IPS-18a (cell line): ENCODE results near the gene BCHE.

Experiments used
- H3K27ac ChIP-seq: one replicate; pipeline ENCODE4 v1.5.1; 2013; ENCODE audit warnings: low read length
- H3K27me3 ChIP-seq: one replicate; pipeline ENCODE4 v1.6.1; 2013; ENCODE audit warnings: mild to moderate bottlenecking, low read length; ENCODE audit not compliant: control insufficient read depth, insufficient read depth
- H3K36me3 ChIP-seq: one replicate; pipeline ENCODE4 v1.6.1; 2013; ENCODE audit warnings: low read depth, low read length; ENCODE audit not compliant: control insufficient read depth
- H3K4me1 ChIP-seq: one replicate; pipeline ENCODE4 v1.6.1; 2013; ENCODE audit warnings: low read depth, low read length; ENCODE audit not compliant: control insufficient read depth
- H3K4me3 ChIP-seq: one replicate; pipeline ENCODE4 v1.5.1; 2013; ENCODE audit warnings: low read length
- H3K9ac ChIP-seq: one replicate; pipeline ENCODE4 v1.6.1; 2013; ENCODE audit warnings: mild to moderate bottlenecking, low read length, moderate library complexity
- H3K9me3 ChIP-seq: one replicate; pipeline ENCODE4 v1.6.1; 2013; ENCODE audit warnings: low read depth, low read length; ENCODE audit not compliant: control insufficient read depth

The BCHE gene

GRCh38 chr3:165852711-165853110 is 15.5 kb upstream of the BCHE start:
- H3K4me3 ChIP-seq = no peak overlapping the region
- H3K9me3 ChIP-seq = no peaks in the 10 kb centered on the region
- H3K9ac ChIP-seq = no peak overlapping the region
- no peaks in the 10 kb centered on the region for H3K27me3 ChIP-seq
- H3K36me3 ChIP-seq = no peaks in the 10 kb centered on the region
- H3K27ac ChIP-seq = no peak overlapping the region
- H3K4me1 ChIP-seq = no peaks in the 10 kb centered on the region

GRCh38 chr3:165852191-165852590 is 15.0 kb upstream of the BCHE start:
- H3K9me3 ChIP-seq = no peaks in the 10 kb centered on the region
- H3K9ac ChIP-seq = no peak overlapping the region
- H3K36me3 ChIP-seq = no peaks in the 10 kb centered on the region
- no peak overlapping the region for H3K4me3 ChIP-seq
- H3K27me3 ChIP-seq = no peaks in the 10 kb centered on the region
- no peaks in the 10 kb centered on the region for H3K4me1 ChIP-seq
- H3K27ac ChIP-seq = no peak overlapping the region

GRCh38 chr3:165846056-165846455 is 8.8 kb upstream of the BCHE start:
- Histone ChIP-seq H3K9ac (no peak overlapping the region), H3K9me3 (no peaks in the 10 kb centered on the region), H3K36me3 (no peaks in the 10 kb centered on the region), H3K27me3 (no peaks in the 10 kb centered on the region), H3K4me3 (no peak overlapping the region), H3K27ac (no peak overlapping the region), H3K4me1 (no peaks in the 10 kb centered on the region)

GRCh38 chr3:165839296-165840076 is 2.3 kb upstream of the BCHE start:
- no peaks in the 10 kb centered on the region for H3K36me3 ChIP-seq
- H3K27me3 ChIP-seq = no peaks in the 10 kb centered on the region
- no peak overlapping the region for H3K4me3 ChIP-seq
- H3K4me1 ChIP-seq = peaks cover 5% of the 10 kb centered on the region
- H3K9ac ChIP-seq = no peak overlapping the region
- no peak overlapping the region for H3K27ac ChIP-seq
- no peaks in the 10 kb centered on the region for H3K9me3 ChIP-seq

- Histone ChIP-seq H3K27me3 (no peaks in the 10 kb centered on the region), H3K4me3 (no peak overlapping the region), H3K9ac (no peak overlapping the region), H3K36me3 (no peaks in the 10 kb centered on the region), H3K4me1 (peaks cover 5% of the 10 kb centered on the region), H3K27ac (no peak overlapping the region), H3K9me3 (no peaks in the 10 kb centered on the region)
Observed at GRCh38 chr3:165837801-165838200, 578 bp upstream of the BCHE start.

- H3K9me3 ChIP-seq = no peaks in the 10 kb centered on the region
- no peaks in the 10 kb centered on the region for H3K27me3 ChIP-seq
- no peaks in the 10 kb centered on the region for H3K36me3 ChIP-seq
- H3K9ac ChIP-seq = no peak overlapping the region
- H3K4me1 ChIP-seq = peaks cover 5% of the 10 kb centered on the region
- no peak overlapping the region for H3K4me3 ChIP-seq
- H3K27ac ChIP-seq = no peak overlapping the region
Observed at GRCh38 chr3:165835431-165835830, 1.8 kb downstream of the BCHE start.

- H3K9me3 ChIP-seq = no peaks in the 10 kb centered on the region
- H3K27me3 ChIP-seq = no peaks in the 10 kb centered on the region
- H3K27ac ChIP-seq = no peak overlapping the region
- H3K4me1 ChIP-seq = no peaks in the 10 kb centered on the region
- H3K4me3 ChIP-seq = no peak overlapping the region
- no peaks in the 10 kb centered on the region for H3K36me3 ChIP-seq
- no peak overlapping the region for H3K9ac ChIP-seq
Observed at GRCh38 chr3:165830746-165831145, 6.5 kb downstream of the BCHE start.

- no peaks in the 10 kb centered on the region for H3K9me3 ChIP-seq
- no peaks in the 10 kb centered on the region for H3K4me1 ChIP-seq
- H3K36me3 ChIP-seq = no peaks in the 10 kb centered on the region
- H3K27me3 ChIP-seq = no peaks in the 10 kb centered on the region
- H3K4me3 ChIP-seq = no peak overlapping the region
- no peak overlapping the region for H3K9ac ChIP-seq
- H3K27ac ChIP-seq = no peak overlapping the region
Observed at GRCh38 chr3:165827883-165828282, 9.3 kb downstream of the BCHE start.

- H3K4me1 ChIP-seq = no peaks in the 10 kb centered on the region
- no peaks in the 10 kb centered on the region for H3K27me3 ChIP-seq
- H3K9me3 ChIP-seq = no peaks in the 10 kb centered on the region
- no peaks in the 10 kb centered on the region for H3K36me3 ChIP-seq
- no peak overlapping the region for H3K9ac ChIP-seq
- H3K27ac ChIP-seq = no peak overlapping the region
- H3K4me3 ChIP-seq = no peak overlapping the region
Observed at GRCh38 chr3:165827233-165827632, 10.0 kb downstream of the BCHE start.

- Histone ChIP-seq H3K27me3 (no peaks in the 10 kb centered on the region), H3K4me3 (no peak overlapping the region), H3K9me3 (no peaks in the 10 kb centered on the region), H3K27ac (no peak overlapping the region), H3K9ac (no peak overlapping the region), H3K4me1 (no peaks in the 10 kb centered on the region), H3K36me3 (no peaks in the 10 kb centered on the region)
Observed at GRCh38 chr3:165820671-165821123, 16.5 kb downstream of the BCHE start.

- Histone ChIP-seq H3K36me3 (no peaks in the 10 kb centered on the region), H3K9me3 (no peaks in the 10 kb centered on the region), H3K27me3 (no peaks in the 10 kb centered on the region), H3K27ac (no peak overlapping the region), H3K9ac (no peak overlapping the region), H3K4me1 (no peaks in the 10 kb centered on the region), H3K4me3 (no peak overlapping the region)
Observed at GRCh38 chr3:165817160-165817709, 20.0 kb downstream of the BCHE start.

GRCh38 chr3:165816209-165816608 is 21.0 kb downstream of the BCHE start:
- Histone ChIP-seq H3K4me1 (no peaks in the 10 kb centered on the region), H3K9ac (no peak overlapping the region), H3K27me3 (no peaks in the 10 kb centered on the region), H3K4me3 (no peak overlapping the region), H3K9me3 (no peaks in the 10 kb centered on the region), H3K36me3 (no peaks in the 10 kb centered on the region), H3K27ac (no peak overlapping the region)
